Measurements from ENCODE around the gene LRP5.

DNA sequence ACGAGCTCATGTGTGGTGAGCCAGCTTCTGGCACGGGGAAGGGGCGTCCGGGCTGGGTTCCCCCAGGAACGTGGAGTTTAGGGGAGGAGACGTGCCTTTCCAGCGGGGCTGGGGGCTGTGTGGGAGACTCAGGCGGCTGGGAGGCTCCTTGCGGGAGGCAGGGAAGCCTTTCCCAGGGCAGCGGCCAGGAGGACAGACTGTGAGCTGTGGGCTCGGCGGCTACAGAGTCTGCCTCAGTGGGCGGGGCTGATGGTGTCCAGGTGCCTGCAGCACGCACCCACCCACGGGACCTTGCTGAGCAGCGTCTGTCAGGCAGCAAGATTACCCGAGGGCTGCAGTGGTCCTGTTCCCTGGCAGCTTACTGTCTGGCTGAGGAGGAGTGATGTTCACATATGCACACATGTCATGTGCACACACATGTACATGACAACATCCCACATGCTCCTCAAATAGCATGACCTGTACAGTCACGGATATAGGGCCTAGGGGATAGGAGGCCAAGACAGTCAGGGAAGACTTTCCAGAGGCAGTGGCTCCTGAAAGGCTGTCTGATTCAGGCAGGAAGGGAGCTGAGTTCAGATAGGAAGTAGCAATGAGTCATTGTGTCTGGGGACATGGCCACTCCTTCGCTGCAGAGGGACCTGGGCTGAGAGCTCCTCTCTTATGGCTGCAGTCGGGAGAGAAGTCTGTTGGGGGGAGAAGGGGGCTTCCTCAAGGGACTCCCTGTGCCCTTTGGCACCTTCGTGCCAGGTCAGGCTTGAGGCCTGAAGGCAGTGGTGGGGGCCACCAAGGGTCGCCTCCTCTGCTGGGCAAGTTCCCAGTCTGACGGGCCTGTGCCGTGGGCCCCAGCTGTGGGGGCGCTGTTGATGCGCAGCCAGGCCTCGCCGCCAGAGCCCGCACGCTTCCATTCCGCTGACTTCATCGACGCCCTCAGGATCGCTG lies 124.9 kb downstream of the LRP5 start:
- TF ChIP-seq, protein P1, sequence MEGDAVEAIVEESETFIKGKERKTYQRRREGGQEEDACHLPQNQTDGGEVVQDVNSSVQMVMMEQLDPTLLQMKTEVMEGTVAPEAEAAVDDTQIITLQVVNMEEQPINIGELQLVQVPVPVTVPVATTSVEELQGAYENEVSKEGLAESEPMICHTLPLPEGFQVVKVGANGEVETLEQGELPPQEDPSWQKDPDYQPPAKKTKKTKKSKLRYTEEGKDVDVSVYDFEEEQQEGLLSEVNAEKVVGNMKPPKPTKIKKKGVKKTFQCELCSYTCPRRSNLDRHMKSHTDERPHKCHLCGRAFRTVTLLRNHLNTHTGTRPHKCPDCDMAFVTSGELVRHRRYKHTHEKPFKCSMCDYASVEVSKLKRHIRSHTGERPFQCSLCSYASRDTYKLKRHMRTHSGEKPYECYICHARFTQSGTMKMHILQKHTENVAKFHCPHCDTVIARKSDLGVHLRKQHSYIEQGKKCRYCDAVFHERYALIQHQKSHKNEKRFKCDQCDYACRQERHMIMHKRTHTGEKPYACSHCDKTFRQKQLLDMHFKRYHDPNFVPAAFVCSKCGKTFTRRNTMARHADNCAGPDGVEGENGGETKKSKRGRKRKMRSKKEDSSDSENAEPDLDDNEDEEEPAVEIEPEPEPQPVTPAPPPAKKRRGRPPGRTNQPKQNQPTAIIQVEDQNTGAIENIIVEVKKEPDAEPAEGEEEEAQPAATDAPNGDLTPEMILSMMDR (conservative IDR thresholded peaks at IDR 0.05; ENCODE audit: low read depth, low read length), result no peak
- TF ChIP-seq EZH2 (IDR thresholded peaks at IDR 0.05; ENCODE audit: borderline replicate concordance, low read depth, low read length, poor library complexity, severe bottlenecking), result no peak
